Cerebellar nuclear complex (tissue), 1 donor: Measurements from ENCODE around the gene DSG1.
"Not testable (repeated sequence)": the region's sequence is repeated elsewhere in the genome, so short reads cannot be mapped to it uniquely, and the experiment has no call there.

Source experiments
- DNase-seq, 2 experiments: peaks; one replicate each; lab custom pipeline; 2025; lab: John Stamatoyannopoulos, UW

The DSG1 gene

DNA sequence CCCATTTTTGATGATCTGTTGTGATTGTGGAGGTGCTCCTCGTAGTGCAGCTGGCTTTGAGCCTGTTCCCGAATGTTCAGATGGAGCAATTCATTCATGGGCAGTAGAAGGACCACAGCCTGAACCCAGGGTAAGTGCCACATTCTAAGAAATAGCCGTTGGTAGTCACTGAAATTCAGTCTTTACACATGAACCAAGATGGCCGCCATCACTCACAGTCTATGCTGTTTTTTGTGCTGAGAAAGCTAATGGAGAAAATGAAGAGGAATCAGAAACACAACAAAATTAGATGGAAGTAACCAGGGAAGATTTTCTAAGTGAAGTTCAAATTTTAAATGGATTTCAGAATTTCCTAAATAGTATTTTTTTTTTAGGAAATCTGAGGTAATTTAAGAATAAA is 25.5 kb downstream of the DSG1 start:
- no peak for DNase-seq

DNA sequence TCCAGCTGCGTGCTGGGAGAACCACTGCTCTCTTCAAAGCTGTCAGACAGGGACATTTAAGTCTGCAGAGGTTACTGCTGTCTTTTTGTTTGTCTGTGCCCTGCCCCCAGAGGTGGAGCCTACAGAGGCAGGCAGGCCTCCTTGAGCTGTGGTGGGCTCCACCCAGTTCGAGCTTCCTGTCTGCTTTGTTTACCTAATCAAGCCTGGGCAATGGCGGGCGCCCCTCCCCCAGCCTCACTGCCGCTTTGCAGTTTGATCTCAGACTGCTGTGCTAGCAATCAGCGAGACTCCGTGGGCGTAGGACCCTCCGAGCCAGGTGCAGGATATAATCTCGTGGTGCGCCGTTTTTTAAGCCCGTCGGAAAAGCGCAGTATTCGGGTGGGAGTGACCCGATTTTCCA is 35.4 kb downstream of the DSG1 start:
- DNase-seq: not testable (repeated sequence)

DNA sequence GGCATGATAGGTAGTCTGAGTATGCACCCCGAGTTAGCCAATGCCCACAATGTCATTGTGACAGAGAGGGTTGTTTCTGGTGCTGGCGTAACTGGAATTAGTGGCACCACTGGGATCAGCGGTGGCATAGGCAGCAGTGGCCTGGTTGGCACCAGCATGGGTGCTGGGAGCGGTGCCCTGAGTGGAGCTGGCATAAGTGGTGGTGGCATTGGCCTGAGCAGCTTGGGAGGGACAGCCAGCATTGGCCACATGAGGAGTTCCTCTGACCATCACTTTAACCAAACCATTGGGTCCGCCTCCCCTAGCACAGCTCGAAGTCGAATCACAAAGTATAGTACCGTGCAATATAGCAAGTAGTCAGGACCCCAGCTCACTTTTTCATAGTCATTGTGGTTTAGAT is 37.0 kb downstream of the DSG1 start:
- no peak for DNase-seq

DNA sequence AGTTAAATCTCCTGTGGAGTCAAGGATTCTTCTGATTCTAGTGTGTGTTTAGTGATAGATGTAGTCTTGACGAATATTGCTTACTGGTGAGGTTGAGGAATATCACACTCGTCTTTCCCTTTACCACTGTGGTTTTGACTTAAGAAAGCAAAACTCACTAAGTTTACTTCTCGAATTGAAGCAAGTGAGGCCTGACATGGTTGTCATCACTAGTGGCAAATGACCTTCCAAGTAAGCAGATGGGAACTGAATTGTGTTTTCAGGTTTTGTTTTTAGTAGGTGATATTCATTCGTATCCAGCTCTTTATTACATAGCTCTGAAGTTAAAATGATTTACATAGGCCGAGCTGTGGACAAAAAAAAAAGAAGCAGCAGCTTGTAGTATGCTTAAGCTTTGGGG is 38.1 kb downstream of the DSG1 start:
- no peak for DNase-seq

DNA sequence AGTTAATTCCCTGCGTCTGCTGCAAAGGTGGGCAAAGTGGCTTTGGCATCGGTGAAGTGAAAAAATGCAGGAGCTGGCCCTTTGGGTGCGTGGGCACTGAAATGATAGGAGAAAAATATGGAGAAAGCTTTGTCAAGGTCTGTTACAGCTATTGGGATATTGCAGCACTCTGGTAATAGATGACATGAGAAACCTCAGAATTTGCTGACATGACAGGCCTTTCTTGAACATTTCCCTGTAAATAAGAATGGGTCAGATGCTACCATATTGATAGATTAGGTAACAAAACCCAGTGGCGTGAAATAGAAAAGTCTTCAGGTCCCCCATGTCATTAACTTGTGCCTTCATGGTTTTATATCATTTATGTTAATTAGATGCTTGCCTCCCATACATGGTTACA is 46.2 kb downstream of the DSG1 start:
- DNase-seq: no peak

DNA sequence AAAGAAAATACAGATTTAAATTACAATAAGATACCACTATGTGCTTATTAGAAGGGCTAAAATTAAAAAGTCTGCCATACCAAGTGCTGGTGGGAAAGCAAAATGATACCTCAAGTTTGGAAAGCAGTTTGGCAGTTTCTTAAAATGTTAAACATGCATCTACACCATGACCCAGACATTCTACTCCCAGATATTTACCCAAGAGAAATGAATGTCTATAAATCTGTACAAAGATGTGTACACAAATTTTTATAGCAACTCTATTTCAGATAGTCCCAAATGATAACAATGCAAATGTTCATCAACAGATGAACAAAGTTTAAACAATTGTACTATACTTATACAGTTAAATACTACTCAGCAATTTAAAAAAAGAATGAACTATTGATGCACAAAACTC is 51.5 kb downstream of the DSG1 start:
- no peak for DNase-seq

DNA sequence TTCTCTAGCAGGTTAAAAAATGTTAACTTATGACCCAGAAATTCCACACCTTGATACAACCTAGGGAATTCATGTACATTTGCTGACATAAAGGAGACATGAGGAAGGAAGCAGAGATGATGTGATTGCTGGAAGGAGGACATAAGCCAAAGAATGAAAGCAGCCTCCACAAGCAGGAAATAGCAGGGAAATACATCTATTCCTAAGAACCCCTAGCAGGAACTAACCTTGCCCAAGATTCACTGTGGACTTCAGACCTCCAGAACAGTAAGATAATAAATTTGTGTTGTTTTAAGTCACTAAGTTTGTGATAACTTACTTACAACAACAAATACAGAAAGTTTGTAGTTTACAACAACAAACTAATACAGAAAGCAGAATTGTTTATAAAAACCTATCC is 54.0 kb downstream of the DSG1 start:
- DNase-seq: no peak

DNA sequence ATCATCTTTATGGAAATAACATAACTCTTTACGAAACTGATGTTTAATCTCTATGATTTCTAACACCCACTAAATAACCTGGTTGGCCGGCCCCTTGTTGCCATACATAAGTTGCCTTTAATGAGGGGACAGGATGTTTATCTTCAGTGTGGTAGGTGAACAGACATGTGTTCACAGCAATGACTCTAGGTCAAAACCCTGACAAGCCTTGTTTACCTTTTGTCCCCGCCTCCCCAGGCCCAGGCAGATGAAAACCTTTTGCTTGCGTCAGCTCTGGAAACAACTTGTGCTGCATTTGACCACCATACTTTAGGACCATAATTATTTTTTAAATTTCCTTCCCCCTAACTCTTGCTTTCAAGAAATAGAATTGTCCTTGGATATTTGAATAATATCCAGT is 55.7 kb downstream of the DSG1 start:
- DNase-seq: no peak

DNA sequence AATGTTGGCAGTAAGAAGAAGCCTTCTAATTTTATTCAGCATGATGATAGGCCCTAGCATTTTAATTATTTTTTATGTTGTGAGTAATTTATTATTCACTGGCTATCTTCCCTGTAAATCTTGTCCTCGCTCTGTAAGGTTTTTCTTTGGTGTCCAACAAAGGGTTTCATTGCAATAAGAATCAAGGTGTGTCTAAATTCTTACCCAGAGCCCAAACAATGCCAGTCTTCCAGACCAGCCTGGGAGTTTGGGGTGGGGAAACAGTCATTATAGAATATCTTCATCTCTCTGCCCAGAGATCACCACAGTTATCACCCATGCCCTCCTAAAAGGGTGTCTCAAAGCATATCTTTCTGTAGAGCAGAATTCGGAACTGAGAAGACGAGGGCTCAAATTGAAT is 58.5 kb downstream of the DSG1 start, which contains the start of gene DSG4:
DSG4 (plus strand) TSS at position 301 of the 400 bp plus-strand sequence. CDS start 135 bp downstream, outside the sequence.
- DNase-seq: no peak

DNA sequence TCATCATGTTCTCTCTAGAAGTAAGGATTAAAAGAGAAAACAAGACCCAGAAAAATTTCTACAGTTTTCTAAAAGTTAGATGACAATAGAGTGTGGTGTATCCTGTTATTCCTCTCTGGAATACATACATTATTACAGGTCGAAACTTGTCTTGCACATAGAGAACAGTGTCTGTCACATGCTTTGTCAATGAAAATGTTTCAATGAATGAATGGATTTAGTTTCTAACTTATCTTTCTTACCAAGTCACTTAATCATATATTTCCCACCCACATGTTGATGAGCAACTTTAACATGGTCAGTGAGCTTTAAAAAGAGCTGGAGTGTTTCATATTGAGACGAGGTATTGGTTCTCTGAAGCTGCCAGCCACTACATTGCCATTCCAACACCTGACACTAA is 63.0 kb downstream of the DSG1 start:
- no peak for DNase-seq

DNA sequence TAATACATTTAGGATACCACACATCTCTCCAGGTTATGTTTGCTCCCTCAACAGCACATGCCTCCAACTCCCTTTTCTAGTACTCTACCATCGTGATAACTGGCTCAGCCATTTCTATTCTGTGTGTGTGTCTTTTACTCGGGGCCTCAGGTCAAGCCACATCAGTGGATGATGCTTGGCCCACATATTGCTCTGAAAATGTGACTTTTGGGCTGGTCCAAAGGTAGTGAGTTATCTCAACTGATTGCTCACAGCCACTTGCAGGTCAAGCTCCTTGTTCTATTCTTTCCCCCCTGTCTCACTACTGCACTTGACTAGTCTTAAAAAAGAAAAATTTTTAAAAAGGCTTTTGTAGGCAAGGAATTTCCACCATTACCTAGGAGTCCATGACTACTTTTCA is 64.1 kb downstream of the DSG1 start:
- DNase-seq: no peak

DNA sequence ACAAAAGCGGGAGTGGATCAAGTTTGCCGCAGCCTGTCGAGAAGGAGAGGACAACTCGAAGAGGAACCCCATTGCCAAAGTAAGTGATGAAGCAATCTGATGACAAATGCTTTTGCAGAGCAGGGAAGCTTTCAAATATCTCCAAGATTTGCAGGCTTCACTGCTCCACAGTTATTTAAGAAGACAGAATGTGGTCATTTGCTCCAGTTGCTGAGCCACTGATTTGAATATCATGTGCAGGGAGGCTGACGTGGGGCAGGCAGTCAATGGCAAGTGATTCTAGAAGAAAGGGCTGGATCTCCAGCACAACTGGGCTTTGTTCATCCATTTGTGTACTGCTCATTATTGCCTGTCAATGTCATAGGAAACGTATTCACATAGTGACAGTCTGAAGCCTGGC is 68.8 kb downstream of the DSG1 start:
- no peak for DNase-seq

DNA sequence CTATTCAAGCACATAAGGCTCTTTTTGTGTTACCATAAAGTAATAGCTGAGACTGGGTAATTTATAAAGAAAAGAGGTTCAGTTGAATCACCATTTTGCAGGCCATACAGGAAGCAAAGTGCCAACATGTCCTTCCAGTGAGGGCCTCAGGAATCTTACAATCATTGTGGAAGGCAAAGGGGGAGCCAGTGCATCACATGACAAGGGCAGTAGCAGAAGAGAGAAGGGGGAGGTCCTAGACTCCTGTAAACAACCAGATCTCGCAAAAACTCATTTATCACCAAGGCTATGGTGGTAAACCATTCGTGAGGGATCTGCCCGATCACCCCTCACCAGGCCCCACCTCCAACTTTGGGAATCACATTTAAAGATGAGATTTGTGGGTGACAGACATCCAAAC is 75.3 kb downstream of the DSG1 start:
- DNase-seq: no peak

DNA sequence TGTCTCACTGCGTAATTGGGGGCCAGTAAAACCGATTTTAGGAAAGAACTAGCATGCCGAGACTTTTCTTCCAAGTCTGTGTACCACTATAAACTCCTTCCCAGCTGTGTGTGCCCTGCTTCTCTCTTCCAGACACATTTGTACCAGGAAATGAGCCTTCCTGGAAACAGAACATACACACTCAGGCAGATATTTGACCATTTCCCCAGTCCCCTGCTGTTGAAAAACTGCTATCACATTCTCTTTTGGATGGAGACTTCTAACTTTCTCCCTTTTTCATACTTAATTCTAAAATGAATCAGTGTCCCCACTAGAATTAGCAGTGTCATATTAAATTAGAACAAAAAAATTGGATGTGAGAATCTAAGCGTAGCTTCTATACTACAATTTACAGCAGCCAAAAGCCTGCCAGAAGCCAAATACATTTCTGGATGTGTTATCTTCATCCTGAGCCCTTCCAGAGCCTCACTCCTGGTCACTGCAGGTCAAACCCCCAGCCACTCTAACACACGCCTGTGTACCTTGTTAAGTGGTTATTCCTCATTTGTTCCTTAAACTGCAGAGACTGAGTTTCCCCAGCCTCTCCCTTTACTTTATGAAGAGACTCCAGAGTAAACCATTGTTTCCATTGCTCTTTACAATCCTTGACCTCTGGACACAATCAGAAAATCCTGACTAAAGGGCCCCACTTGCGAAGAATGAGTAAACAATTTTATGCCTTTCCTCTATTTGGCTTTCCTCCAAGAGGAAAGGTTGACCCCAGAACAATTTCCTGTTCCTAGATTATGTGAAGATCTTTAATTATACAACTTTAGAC is 79.0 kb downstream of the DSG1 start:
- no peak for DNase-seq

DNA sequence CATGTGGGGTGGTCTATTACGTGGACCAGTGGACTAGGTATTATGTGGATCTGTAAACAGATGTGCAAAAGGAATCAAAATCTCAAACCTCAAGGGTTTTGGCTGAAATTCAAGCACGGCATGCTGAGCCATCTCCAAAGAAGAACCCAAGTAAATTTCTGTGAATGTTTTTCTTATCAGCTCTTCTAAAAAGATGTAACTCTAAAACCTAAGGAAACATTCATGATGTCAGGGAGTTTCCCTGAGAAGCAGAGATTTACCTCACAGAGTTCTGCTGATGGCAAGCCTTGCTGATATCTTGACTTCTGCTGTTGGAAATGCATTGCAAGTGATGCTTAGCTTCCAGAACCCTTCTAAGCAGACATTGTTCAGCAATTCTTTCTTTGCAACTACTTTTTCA is 80.2 kb downstream of the DSG1 start:
- DNase-seq: no peak

DNA sequence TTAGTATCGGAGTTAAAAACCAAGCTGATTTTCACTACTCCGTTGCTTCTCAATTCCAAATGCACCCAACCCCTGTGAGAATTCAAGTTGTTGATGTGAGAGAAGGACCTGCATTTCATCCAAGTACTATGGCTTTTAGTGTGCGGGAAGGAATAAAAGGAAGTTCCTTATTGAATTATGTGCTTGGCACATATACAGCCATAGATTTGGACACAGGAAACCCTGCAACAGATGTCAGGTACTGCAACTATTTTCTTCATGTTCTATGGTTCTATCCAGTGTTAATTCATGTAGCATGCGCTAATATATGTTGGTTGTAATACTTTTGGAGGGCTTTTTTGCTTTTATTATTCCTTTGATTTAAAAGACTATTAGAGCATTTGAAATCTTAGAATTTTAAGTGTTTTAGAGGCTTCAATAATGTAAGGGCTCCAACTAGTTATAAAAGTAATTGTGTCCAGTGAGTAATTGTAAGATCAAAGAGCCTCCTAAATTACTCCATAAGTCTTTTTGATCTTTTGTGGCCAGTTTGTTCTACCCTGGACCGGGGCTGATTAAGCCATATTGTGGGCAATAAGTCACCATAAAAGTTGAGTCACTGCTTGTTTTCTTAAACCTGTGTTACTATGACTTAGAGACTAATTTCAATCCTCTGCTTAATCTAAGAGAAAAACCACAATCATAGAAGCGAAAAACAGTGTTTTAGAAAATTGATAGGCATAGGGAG is 81.5 kb downstream of the DSG1 start:
- no peak for DNase-seq

DNA sequence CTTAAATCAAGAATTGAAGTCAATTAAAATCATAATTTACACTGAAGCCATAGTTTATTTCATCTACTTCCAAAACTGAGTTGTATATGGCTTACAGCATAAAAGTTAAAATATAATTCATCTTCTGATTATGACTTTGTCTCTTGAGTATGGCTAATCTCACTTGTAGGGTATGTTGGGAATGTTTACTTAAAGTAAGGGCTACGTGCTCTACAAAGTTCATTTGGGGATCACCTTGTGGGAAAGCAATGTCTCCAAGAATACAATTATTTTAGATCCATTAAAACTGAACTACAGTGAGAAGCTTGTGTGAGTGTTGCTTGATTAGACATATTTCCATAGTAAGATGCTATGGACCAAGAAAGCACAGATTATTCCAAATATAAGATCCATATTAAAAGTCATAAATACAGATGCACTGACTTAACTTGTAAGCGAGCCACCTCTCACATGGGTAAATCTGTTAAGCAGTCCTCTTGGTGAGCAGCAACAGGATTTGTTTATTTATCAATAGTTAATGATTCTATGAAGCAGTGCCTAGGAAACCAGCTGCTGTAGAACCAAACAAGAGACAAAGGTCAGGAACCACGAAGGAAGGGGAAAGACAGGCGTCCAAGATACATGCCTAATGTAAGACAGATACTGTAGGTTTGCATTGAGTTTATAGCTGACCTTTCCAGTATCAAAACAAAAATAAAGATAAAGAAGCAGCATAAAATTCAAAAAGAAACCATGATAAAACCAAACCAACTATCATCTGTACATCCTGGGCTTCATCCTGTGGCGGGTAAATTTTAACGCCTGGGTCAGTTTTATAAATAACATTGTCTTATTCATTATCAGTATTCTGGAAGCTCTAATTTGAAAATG is 83.4 kb downstream of the DSG1 start:
- no peak for DNase-seq

DNA sequence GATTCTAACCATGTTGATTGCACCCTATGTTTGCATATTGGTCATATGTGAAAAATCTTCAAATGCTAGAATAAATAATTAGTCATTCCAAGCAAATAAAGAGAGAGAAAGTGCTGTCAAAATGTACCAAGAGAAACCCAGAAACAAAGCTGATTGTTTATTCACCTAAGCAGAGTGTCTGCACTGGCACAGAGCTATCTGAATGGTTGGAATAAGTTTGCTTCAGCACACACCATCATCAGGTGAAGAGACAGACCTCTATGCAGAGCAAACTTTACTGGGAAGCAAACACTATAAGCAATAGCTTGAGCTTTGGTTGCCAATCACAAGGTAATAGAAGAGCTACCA is 84.0 kb downstream of the DSG1 start:
- DNase-seq: no peak

DNA sequence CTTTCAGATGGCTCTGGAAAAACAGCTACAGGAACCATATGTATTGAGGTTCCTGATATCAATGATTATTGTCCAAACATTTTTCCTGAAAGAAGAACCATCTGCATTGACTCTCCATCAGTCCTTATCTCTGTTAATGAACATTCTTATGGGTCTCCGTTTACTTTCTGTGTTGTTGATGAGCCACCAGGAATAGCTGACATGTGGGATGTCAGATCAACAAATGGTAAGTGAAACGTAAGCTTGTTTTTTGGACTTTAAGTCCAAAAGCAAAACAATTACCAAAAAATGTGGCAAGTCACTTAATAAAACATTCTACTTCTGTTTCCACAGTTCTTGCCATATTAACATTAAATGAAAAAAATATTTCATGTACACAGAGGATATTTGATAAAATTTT is 85.4 kb downstream of the DSG1 start:
- DNase-seq: no peak
